Activated T-helper 2 cell treated with anti-CD3 and anti-CD28 coated beads, Interferon-gamma antibody, Interleukin-2, Interleukin-4, amounts not matched to agents 10 μg/mL and 5 μg/mL and 100 μg/mL, durations not matched to agents 14 hours and 24 hours and 36 hours (primary cell): ENCODE data around the gene ADRA2C. TPM values are rescaled to one million over a fixed set of nuclear protein-coding genes. Genes with fewer than 3 reads are reported as not detected.

Experiments used
- DNase-seq: peaks from one replicate; pipeline ENCODE4 v3.0.0; 2021; ENCODE audit warnings: low spot score
- H3K27ac Mint-ChIP-seq: one replicate; pipeline ENCODE4 v1.8.0; 2021; ENCODE audit warnings: mixed read lengths
- H3K27me3 Mint-ChIP-seq: one replicate; pipeline ENCODE4 v1.8.0; 2021; ENCODE audit warnings: low read depth, mixed read lengths
- H3K36me3 Mint-ChIP-seq: one replicate; pipeline ENCODE4 v1.8.0; 2021; ENCODE audit warnings: low read depth, mixed read lengths
- H3K4me1 Mint-ChIP-seq: one replicate; pipeline ENCODE4 v1.8.0; 2021; ENCODE audit warnings: low read depth, mixed read lengths
- H3K4me3 Mint-ChIP-seq: one replicate; pipeline ENCODE4 v1.8.0; 2021; ENCODE audit warnings: low read depth, mild to moderate bottlenecking, moderate library complexity, mixed read lengths
- H3K9me3 Mint-ChIP-seq: one replicate; pipeline ENCODE4 v1.8.0; 2021; ENCODE audit warnings: mixed read lengths
- intact Hi-C: fragments of 100-400 bp; cut with micrococcal nuclease; formaldehyde crosslinking; loops from one replicate; pipeline ENCODE4 v1.15.1; 2023
- total RNA-seq: library from RNA; stranded (reverse); gene quantifications from 2 replicates; pipeline ENCODE4 v1.2.3, GENCODE V29; 2022

Gene ADRA2C
- total RNA-seq, 1 donor from 2014 or later: not detected

GRCh38 chr4:3725936-3726870 lies 40.0 kb upstream of the ADRA2C start:
- Mint-ChIP-seq H3K9me3 (no peaks in the 10 kb centered on the region), H3K4me3 (no peak overlapping the region), H3K27ac (no peak overlapping the region), H3K36me3 (no peaks in the 10 kb centered on the region), H3K4me1 (no peaks in the 10 kb centered on the region), H3K27me3 (peaks cover 7% of the 10 kb centered on the region)
- no peak for DNase-seq
- intact Hi-C loops: no loop called here

DNA sequence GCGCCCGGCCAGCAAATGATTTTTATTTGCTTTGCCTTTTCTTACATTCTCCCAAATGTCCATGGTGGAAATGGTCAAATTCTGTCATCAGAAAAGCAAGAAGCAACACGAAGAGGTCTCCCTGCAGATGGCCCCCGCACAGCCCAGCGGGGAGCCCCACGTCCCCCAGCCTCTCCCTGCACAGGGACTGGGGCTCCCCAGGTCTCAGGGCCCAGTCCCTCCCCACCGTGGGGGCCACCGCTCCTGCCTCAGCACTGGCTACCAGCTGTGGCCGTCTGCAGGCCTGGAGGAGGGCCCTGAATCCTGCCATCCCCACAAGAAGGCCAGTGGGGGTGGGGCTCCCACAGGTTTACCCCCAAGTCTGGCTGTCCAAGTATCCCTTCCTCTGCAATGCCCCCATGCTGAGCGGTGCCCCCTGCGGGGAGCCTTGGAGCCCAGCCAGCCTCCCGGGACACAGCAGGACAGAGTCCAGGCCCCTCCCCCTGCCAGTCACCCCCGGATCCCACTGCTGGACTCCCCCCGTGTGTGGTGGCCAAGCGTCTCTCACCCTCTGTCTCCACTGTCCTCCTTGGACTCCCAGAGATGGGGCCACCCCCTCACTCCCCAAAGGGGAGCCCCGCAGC lies 38.2 kb upstream of the ADRA2C start:
- H3K9me3 Mint-ChIP-seq: no peaks in the 10 kb centered on the region
- H3K27me3 Mint-ChIP-seq: peaks cover 7% of the 10 kb centered on the region
- intact Hi-C loops: no loop called here
- no peak overlapping the region for H3K4me3 Mint-ChIP-seq
- no peaks in the 10 kb centered on the region for H3K36me3 Mint-ChIP-seq
- DNase-seq: no peak
- H3K4me1 Mint-ChIP-seq: no peaks in the 10 kb centered on the region
- no peak overlapping the region for H3K27ac Mint-ChIP-seq

DNA sequence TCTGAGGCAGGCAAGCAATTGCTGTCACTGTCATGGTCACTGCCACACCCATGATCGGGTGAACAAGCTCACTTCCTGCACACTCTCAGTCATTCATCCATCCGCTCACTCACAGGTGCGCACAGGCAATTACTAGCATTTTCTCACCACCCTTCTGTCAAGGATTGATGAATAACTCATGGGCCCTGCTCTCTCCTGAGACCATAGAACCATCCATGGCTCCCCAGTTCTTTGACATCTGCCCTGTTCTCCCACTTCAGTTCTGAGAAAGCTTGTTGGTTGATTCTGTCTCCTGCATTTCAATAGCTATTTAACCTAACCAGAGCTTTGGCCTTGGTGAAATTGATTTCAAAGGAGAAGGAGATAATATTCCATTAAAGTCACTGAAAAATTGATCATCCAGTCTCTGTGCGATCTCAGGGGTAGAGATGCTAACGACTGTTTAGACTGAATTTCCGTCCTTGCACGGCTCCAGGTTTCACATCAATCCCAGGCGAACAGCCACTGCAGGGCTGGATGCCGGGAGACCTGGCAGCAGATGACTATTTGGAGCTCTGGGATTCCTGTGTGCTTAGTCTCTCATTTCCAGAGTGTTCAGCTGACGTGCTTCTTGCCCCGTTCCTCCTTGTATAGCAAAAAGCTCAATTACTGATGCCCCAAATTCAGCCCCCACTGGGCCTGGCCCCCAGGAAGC lies 36.9 kb upstream of the ADRA2C start:
- H3K27me3 Mint-ChIP-seq: peaks cover 5% of the 10 kb centered on the region

GRCh38 chr4:3729882-3730226 lies 36.3 kb upstream of the ADRA2C start:
- no peak overlapping the region for H3K4me3 Mint-ChIP-seq
- H3K27ac Mint-ChIP-seq: no peak overlapping the region
- no peaks in the 10 kb centered on the region for H3K4me1 Mint-ChIP-seq
- H3K27me3 Mint-ChIP-seq: no peaks in the 10 kb centered on the region
- no peaks in the 10 kb centered on the region for H3K9me3 Mint-ChIP-seq
- intact Hi-C loops: no loop called here
- H3K36me3 Mint-ChIP-seq: no peaks in the 10 kb centered on the region
- no peak for DNase-seq

More for the DNA sequence above, 36.9 kb upstream of the ADRA2C start:
- no peak for DNase-seq
- Mint-ChIP-seq H3K4me3 (no peak overlapping the region), H3K4me1 (no peaks in the 10 kb centered on the region), H3K9me3 (no peaks in the 10 kb centered on the region), H3K36me3 (no peaks in the 10 kb centered on the region), H3K27ac (no peak overlapping the region)
- intact Hi-C loops: no loop called here

DNA sequence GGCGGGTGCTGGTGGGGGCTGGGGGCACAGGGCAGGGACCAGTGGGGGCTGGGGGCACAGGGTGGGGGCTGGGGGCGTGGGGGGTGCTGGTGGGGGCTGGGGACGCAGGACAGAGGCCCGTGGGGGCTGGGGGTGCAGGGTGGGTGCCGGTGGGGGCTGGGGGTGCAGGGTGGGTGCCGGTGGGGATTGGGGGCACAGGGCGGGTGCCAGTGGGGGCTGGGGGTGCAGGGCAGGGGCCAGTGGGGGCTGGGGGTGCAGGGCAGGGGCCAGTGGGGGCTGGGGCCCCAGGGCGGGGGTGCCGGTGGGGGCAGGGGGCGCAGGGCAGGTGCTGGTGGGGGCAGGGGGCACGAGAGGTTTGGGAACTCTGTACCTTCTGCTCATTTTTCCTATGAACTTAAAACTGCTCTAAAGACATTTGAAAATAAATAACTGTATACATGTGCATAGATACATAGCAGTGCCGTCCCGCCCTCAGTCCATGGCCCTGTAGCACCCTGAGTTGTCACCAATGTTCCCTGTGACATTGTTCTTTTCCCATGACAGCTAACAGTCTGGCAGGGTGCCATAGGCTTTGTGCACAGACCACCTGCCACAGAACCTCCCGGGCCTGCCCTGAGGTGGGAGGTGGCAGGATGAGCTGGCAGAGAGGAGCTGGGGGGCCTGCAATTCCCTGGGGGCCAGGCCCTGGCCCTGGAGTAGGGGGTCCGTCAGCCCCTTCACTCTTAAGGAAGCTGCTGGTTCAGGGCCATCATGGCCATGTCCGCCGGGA lies 35.6 kb upstream of the ADRA2C start:
- H3K27ac Mint-ChIP-seq: no peak overlapping the region
- H3K36me3 Mint-ChIP-seq: no peaks in the 10 kb centered on the region
- no peak for DNase-seq
- no peak overlapping the region for H3K4me3 Mint-ChIP-seq
- no peaks in the 10 kb centered on the region for H3K27me3 Mint-ChIP-seq
- H3K4me1 Mint-ChIP-seq: no peaks in the 10 kb centered on the region
- intact Hi-C loops: no loop called here
- H3K9me3 Mint-ChIP-seq: no peaks in the 10 kb centered on the region

- Mint-ChIP-seq H3K4me3 (no peak overlapping the region), H3K36me3 (no peaks in the 10 kb centered on the region), H3K4me1 (no peaks in the 10 kb centered on the region), H3K9me3 (no peaks in the 10 kb centered on the region), H3K27me3 (no peaks in the 10 kb centered on the region), H3K27ac (no peak overlapping the region)
- DNase-seq: no peak
- intact Hi-C loops: no loop called here
Observed at GRCh38 chr4:3732076-3733028, 33.8 kb upstream of the ADRA2C start.

- no peaks in the 10 kb centered on the region for H3K9me3 Mint-ChIP-seq
- intact Hi-C loops: no loop called here
- H3K27ac Mint-ChIP-seq: no peak overlapping the region
- H3K36me3 Mint-ChIP-seq: no peaks in the 10 kb centered on the region
- DNase-seq: no peak
- no peaks in the 10 kb centered on the region for H3K27me3 Mint-ChIP-seq
- H3K4me3 Mint-ChIP-seq: no peak overlapping the region
- H3K4me1 Mint-ChIP-seq: no peaks in the 10 kb centered on the region
Observed at GRCh38 chr4:3733195-3733594, 33.0 kb upstream of the ADRA2C start.

- no peaks in the 10 kb centered on the region for H3K4me1 Mint-ChIP-seq
- intact Hi-C loops: no loop called here
Observed at GRCh38 chr4:3735196-3735595, 31.0 kb upstream of the ADRA2C start.

DNA sequence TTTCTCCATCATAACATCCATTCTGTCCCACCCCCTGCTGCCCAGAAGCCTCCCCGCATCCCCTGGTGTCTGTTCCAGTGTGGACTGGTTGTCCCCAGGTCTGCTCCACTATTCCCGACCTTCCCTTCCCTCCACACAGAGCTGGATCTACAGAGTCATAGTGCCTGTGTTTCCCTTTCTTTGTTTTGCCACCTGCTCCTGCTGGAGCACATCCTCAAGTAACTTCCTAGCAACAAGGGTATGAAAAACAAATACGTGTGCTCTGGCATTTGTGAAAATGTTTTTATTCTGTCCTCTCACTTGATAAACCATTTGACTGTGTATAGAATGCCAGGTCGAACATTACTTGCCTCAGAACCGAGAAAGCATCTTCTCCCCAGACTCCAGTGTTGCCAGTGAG lies 29.9 kb upstream of the ADRA2C start:
- H3K27me3 Mint-ChIP-seq: no peaks in the 10 kb centered on the region
- H3K9me3 Mint-ChIP-seq: no peaks in the 10 kb centered on the region
- H3K36me3 Mint-ChIP-seq: no peaks in the 10 kb centered on the region
- no peak overlapping the region for H3K4me3 Mint-ChIP-seq
- DNase-seq: no peak
- intact Hi-C loops: no loop called here
- H3K4me1 Mint-ChIP-seq: no peaks in the 10 kb centered on the region
- H3K27ac Mint-ChIP-seq: no peak overlapping the region

More at GRCh38 chr4:3735196-3735595, 31.0 kb upstream of the ADRA2C start:
- Mint-ChIP-seq H3K4me3 (no peak overlapping the region), H3K27me3 (no peaks in the 10 kb centered on the region), H3K36me3 (no peaks in the 10 kb centered on the region), H3K27ac (no peak overlapping the region), H3K9me3 (no peaks in the 10 kb centered on the region)
- no peak for DNase-seq

GRCh38 chr4:3736806-3737205 lies 29.4 kb upstream of the ADRA2C start:
- Mint-ChIP-seq H3K9me3 (no peaks in the 10 kb centered on the region), H3K36me3 (no peaks in the 10 kb centered on the region), H3K4me1 (no peaks in the 10 kb centered on the region), H3K27me3 (no peaks in the 10 kb centered on the region), H3K27ac (no peak overlapping the region), H3K4me3 (no peak overlapping the region)
- no peak for DNase-seq
- intact Hi-C loops: no loop called here

GRCh38 chr4:3739577-3739976 lies 26.6 kb upstream of the ADRA2C start:
- no peaks in the 10 kb centered on the region for H3K36me3 Mint-ChIP-seq
- no peak overlapping the region for H3K27ac Mint-ChIP-seq
- H3K4me3 Mint-ChIP-seq: no peak overlapping the region
- peaks cover under 1% of the 10 kb centered on the region for H3K27me3 Mint-ChIP-seq
- no peak for DNase-seq
- H3K9me3 Mint-ChIP-seq: peaks cover 7% of the 10 kb centered on the region
- intact Hi-C loops: no loop called here
- H3K4me1 Mint-ChIP-seq: no peaks in the 10 kb centered on the region

DNA sequence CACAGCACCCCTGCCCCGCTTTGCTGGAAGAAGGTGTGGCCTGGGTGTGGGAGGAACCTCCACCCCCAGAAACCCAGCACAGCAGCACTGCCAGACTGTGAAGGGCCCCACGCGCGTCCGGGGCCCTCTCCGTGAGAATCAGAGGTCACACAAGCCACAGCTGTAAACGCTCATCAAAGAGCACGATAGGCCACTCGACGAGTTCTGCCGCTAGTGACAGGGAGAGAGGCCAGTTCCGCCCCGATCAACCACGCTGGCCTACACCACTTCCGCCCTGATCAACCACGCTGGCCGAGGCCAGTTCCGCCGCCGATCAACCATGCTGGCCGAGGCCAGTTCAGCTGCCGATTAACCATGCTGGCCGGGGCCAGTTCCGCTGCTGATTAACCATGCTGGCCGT lies 25.9 kb upstream of the ADRA2C start:
- Mint-ChIP-seq H3K27me3 (peaks cover 8% of the 10 kb centered on the region), H3K27ac (no peak overlapping the region), H3K9me3 (peaks cover 7% of the 10 kb centered on the region), H3K4me1 (no peaks in the 10 kb centered on the region), H3K36me3 (no peaks in the 10 kb centered on the region), H3K4me3 (no peak overlapping the region)
- intact Hi-C loops: no loop called here
- no peak for DNase-seq
